ENCODE results near the gene OR2T5.
"Not testable (repeated sequence)": the region's sequence is repeated elsewhere in the genome, so short reads cannot be mapped to it uniquely, and the experiment has no call there.

DNA sequence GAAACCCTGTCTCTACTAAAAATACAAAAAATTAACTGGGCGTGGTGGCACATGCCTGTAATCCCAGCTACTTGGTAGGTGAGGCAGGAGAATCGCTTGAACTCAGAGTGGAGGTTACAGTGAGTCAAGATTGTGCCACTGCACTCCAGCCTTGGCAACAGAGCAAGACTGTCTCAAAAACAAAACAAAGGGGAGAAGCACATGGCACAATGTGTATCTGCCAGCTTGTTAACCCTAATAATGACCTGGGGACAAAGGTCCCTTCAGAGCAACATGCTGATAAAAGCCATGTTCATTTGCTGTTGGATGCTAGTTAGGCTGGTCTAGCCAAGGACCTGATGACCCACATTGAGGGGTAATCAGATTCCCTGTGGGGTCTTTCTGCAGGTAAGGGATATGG, 31.8 kb upstream of the OR2T5 start:
- TF ChIP-seq, protein P1, sequence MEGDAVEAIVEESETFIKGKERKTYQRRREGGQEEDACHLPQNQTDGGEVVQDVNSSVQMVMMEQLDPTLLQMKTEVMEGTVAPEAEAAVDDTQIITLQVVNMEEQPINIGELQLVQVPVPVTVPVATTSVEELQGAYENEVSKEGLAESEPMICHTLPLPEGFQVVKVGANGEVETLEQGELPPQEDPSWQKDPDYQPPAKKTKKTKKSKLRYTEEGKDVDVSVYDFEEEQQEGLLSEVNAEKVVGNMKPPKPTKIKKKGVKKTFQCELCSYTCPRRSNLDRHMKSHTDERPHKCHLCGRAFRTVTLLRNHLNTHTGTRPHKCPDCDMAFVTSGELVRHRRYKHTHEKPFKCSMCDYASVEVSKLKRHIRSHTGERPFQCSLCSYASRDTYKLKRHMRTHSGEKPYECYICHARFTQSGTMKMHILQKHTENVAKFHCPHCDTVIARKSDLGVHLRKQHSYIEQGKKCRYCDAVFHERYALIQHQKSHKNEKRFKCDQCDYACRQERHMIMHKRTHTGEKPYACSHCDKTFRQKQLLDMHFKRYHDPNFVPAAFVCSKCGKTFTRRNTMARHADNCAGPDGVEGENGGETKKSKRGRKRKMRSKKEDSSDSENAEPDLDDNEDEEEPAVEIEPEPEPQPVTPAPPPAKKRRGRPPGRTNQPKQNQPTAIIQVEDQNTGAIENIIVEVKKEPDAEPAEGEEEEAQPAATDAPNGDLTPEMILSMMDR (IDR thresholded peaks at IDR 0.05): not testable (repeated sequence)
- not testable (repeated sequence) for TF ChIP-seq EZH2 (IDR thresholded peaks at IDR 0.05; ENCODE audit: borderline replicate concordance, insufficient read depth, low read depth, low read length, poor library complexity, severe bottlenecking)
